Measurements from ENCODE around the gene DHX38.

DHX38 gene

DNA sequence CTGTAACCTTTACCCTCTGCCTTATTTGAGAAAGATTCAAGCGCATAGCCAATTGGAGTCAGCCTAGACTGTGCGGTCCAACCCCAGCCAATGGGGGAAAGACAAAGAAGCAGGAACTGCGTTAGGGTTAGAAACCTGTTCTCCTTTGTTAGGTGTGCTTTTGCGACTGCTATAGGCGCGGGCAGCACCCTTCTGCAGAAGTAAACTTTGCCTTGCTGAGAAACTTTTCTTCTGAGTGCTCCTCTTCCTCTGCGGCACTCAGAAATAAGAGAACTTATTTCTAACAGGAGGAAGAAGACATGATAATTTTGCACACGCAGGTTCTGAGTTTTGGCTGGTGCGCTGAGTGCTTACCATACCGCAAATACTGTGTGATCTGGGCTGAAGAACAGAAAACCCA lies 9.2 kb upstream of the DHX38 start:
- no peak for DNase-seq

DNA sequence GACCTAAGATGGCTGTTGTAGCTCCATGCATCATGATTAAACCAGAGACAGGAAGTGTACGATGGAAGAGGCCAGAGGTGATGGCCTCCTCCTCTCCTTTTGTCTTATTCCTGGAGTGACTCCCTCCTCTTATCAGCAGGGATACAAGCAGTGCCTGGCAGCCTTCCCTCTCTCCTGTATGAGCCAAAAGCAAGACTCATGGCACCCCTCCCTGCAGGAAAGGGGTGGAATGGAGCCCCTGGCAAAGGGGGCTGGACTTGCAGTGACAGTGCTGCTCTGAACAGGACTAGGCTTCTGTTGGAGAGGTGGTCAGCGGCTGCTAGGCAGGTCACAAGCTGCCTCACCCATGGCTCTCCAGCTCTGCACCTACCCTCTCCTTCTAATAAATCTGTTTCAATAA lies 8.6 kb upstream of the DHX38 start:
- DNase-seq, result no peak

DNA sequence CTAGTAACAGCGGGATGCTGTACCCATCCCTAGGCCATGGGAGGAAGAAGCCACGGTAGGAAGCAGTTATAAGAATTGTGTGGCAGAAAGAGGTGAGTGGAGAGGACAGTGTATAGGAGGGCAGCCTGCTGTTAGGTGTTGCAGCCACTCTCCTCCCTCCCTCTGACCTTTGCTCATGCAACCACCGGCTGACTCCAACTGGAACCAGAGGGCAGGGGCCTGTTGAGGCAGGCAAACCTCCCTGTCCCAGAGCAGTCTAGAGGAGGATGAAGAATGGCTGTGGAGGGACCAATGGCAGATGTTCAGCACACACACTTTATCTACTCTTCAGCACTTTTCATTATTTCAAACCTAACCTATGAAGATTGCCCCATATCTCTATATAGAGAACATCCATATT lies 2.4 kb upstream of the DHX38 start:
- no peak for DNase-seq

DNA sequence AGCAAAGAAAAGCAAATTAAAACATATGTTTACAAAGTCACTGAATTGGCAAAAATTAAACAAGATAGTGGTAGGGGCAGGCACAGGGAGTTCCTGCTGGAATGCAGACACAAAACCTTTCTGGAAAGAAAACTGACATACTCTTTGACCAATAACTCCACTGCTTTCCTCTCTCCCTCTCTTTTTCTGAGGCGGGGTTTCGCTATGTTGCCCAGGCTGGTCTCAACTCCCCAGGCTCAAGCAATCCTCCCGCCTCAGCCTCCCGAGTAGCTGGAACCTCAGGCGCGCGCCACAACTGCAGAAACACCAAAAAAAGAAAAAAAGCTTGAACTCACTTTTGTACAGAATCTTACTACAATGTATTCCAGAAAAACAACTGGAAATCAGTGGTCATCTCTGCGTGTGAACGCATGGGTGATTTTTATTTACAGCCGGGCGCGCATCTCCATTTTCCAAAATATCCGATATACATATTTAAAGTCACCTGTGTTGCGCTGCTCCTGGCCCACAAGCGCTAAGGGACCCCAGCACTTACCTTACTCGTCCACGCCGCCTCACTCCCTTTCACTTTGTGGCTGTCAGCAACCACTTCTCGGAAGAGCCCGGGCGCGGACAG lies 707 bp upstream of the DHX38 start:
- no peak for DNase-seq

DNA sequence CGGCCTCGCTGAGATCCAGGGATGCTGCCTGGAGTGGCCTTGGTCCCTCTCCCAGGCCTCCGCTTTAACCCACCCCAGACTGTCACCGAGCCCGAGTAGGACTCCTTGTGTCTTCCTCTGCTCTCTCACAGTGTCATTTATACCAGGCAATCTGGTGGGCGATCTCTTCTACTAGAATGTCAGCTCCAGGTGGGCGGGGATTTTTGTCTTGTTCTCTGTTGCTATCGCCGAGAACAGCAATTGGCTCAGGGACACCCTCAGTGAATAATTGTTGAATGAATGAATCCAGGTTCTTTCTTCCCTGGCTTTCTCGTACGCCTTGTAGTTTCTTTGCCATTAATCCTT lies 591 bp downstream of the DHX38 start:
- peak; percentile 21 to 36 for DNase-seq

DNA sequence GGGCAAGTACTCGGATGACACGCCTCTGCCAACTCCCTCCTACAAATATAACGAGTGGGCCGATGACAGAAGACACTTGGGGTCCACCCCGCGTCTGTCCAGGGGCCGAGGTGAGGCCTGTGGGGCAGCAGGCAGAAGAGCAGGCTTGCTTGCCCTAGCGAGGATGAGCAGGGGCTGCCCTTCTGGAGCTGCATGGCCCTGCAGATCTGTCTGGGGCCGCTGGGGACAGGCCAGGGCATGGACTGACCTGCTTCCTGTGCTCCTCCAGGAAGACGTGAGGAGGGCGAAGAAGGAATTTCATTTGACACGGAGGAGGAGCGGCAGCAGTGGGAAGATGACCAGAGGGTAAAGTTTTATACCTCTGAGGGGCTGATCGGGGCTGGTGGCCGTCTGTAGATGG lies 5.3 kb downstream of the DHX38 start:
- no peak for DNase-seq

DNA sequence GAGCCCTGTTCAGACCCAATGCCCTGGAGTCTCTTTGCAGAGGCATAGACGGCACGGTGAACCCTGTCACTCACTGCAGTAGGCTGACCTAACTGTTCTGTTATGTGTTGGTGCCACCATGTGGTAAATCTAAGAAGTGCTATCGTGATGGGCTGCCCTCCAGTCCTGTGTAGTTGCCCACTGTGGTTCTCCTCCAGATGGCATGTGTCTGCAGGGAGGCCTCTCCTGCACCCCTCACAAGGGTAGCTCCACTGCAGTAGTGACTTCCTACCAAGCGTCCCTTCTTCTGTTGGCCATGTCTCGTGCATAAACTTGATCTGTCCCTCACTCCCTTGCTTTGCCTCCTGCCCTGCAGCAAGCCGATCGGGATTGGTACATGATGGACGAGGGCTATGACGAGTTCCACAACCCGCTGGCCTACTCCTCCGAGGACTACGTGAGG lies 5.8 kb downstream of the DHX38 start:
- peak; percentile 24 to 33 for DNase-seq

DNA sequence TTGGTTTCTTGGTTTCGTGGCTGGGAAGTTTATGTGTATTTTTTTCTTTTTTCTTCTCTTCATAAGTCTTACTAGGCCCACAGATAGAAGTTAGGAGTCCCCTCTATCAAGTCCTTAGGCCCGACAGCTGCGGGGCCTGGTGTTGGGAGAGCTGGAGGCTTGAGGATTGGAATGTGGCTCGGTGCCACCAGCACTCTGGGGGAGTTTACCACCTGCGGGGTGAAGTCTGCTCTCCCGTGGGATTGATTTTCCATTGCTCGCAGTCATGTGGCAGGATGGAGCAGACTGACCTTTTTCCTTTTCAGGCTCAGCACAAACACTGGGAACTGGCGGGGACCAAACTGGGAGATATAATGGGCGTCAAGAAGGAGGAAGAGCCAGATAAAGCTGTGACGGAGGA lies 7.5 kb downstream of the DHX38 start:
- DNase-seq, result no peak

DNA sequence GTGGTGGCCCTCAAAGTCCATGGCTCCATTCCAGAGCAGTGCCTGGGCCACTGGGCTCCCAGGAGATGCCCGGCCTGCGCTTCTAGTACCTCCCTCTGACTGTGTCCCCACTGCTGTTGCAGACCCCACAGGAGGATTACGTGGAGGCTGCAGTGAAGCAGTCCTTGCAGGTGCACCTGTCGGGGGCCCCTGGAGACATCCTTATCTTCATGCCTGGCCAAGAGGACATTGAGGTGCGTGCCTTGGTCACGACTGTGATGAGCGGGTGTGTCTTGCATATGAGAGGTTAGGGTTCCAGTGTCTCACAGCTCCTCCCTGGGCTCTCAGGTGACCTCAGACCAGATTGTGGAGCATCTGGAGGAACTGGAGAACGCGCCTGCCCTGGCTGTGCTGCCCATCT lies 11.3 kb downstream of the DHX38 start:
- DNase-seq, result no peak

DNA sequence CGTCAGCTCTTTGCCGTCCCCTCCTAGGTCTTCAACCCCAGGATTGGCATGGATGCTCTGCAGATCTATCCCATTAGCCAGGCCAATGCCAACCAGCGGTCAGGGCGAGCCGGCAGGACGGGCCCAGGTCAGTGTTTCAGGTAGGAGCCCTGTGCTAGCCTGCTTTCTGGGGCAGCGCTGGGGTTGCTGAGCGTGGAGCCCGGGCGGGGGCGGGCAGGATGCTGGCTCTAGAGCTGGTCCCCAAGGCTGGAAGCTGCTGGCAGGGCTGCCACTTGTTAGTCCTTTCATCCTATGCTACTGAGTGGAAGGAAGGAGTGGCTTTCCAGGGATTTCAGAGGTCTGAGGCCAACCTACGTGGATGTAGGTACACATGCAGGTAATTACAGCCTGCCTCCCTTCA lies 12.3 kb downstream of the DHX38 start:
- no peak for DNase-seq

DNA sequence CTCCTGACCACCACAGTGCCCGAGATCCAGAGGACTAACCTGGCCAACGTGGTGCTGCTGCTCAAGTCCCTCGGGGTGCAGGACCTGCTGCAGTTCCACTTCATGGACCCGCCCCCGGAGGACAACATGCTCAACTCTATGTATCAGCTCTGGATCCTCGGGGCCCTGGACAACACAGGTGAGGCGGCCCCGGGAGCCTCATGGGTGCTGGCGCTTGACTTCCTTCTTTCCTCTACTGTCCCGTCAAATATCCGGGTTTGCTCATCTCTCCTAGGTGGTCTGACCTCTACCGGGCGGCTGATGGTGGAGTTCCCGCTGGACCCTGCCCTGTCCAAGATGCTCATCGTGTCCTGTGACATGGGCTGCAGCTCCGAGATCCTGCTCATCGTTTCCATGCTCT lies 13.7 kb downstream of the DHX38 start:
- DNase-seq, result no peak

DNA sequence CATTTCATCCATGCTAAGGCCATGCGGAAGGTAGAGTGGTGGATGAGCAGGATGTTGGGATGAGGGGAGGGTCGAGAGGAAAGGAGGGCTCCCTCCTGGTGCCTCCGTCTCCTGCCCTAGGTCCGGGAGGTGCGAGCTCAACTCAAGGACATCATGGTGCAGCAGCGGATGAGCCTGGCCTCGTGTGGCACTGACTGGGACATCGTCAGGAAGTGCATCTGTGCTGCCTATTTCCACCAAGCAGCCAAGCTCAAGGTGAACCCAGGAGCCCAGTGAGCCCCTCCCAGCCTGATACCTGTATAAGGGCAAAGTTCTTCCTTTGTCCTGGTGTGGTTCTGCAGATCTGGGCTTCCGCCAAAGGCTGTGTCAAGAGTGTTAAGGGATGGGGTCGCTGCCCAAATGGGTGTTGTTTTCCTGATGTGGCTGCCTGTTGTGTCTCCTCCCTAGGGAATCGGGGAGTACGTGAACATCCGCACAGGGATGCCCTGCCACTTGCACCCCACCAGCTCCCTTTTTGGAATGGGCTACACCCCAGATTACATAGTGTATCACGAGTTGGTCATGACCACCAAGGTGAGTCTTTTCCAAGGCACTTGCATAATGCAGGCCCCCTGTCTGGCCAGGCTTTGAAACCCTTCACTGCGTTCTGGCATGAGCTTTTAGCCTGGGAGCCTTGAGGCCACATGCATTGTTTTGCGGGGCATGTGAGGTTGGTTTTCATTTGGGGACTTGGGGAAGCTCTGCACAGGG lies 14.9 kb downstream of the DHX38 start:
- DNase-seq, result no peak

DNA sequence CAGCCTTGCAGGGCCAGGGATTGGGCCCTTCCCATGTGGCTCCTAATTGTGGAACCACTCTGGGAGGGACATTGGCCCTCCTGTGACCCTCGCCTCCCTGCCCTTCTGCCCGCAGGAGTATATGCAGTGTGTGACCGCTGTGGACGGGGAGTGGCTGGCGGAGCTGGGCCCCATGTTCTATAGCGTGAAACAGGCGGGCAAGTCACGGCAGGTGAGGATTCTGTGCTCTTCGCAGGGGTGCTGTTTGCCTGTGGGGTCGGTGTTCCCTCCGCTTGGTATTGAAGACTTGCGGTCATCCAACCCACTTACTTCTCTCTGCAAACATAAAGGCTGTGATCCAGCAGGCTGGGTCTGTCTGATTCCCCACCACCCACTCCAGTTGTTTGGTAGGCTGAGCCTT lies 15.7 kb downstream of the DHX38 start:
- no peak for DNase-seq

DNA sequence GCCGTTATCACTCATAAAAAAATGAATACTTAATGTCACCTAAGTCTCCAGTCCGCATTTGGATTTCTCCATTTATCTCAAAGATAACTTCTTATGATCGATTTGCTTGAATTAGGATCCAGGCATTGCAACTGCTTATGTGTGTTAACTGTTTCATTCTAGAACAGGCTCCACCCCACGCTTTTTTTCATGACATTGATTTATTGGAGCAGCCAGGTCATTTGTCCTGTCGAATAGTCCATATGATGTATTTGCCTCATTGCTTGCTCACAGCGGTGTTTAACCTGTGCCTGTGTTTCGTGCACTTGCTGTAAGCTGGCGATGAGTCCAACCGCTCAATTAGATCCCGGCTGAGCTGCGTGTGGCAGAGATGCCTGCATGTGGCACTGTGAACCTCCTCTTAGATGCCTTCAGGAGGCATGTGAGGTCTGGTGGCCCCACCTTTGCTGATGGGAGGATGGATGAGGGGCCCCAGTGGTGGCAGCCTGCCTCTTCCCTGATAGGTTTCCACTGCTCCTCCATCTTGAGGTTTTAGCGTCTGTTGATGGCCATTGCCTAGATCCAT lies 16.4 kb downstream of the DHX38 start:
- DNase-seq, result no peak

DNA sequence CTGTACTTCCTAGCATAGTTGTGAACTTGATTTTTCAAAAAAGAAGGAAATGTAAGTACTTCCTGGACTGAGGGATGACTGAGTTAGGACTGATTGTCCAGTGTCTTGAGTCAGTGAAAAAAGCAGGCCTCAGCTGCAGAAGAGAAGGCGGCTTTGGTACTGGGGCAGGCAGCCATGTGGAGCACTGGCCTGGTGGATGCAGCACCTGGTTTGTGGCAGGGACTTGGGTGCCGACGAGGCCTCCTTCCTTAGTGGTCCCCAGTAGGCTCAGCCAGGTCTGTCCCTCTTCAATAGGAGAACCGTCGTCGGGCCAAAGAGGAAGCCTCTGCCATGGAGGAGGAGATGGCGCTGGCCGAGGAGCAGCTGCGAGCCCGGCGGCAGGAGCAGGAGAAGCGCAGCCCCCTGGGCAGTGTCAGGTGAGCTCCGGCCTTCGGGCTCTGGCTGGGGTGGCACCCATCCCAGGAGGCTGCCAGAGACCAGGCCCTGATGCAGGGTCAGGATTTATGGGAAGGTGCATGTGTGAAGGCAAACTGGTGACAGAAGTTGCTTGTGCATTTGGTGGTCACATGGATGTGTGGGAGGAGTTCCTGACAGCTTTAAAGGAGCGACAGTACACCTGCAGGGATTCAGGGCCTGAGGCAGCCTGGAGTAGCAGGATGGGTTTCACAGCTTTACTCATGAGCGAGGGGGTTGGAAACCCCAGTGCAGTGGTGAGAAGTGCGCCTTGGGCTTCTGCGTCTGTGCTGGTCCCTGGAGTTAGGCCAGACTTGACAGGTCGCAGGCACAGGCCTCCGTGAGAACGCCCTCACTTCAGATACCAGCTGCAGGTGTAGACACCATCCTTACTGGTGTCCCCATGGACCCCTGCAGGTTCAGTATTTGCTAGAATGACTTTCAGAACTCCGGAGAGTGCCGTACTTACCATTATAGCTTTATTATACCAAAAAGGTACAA lies 17.3 kb downstream of the DHX38 start:
- DNase-seq, result no peak

DNA sequence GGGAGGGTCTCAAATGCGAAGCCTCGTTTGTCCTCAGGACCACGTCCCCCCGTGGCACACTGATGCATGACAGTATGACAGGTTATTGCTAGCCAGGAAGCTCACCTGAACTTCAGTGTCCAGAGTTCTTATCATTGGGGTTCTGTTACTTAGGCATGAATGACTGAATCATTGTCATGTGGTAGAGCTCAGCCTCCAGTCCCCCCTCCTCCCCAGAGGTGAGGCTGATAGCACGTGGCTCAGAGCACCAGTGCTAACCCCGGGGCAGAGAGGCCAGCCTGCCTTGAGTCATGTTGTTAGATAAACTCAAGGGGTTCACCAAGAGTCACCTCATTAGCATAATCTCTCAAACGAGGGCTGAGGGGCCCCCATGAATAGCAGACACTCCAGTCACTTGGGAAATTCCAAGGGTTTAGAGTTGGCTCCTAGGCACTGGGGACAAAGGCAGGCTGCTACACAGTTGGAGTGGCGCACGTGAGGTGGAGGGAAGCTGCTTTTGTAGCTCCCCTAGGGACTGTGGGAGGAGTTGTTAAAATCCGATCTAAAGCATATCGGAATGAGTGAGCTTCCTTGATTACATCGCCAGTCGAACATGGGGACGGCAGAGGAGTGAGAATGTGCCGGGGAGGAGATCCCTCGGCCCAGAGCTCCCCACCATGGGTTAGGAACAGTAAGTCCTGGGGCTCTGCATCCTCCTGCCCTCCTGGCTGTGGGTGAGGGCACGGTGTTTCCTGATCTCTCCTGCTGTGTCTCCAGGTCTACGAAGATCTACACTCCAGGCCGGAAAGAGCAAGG lies 18.2 kb downstream of the DHX38 start:
- no peak for DNase-seq

DNA sequence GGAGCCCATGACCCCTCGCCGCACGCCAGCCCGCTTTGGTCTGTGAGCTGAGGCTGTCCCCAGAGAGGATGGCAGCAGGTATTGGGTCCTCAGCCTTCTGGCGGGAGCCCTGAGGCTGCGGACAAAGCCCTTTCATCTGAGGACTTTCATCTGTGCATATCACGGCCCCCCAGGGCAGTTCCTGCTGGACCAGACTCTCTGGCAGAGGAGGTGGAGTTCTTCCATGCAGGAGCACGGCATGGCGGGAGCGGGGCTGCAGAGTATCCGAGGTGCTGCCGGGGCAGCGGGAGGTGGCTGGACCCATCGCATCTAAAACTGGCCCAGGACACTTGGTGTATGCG lies 18.8 kb downstream of the DHX38 start:
- DNase-seq, result no peak

DNA sequence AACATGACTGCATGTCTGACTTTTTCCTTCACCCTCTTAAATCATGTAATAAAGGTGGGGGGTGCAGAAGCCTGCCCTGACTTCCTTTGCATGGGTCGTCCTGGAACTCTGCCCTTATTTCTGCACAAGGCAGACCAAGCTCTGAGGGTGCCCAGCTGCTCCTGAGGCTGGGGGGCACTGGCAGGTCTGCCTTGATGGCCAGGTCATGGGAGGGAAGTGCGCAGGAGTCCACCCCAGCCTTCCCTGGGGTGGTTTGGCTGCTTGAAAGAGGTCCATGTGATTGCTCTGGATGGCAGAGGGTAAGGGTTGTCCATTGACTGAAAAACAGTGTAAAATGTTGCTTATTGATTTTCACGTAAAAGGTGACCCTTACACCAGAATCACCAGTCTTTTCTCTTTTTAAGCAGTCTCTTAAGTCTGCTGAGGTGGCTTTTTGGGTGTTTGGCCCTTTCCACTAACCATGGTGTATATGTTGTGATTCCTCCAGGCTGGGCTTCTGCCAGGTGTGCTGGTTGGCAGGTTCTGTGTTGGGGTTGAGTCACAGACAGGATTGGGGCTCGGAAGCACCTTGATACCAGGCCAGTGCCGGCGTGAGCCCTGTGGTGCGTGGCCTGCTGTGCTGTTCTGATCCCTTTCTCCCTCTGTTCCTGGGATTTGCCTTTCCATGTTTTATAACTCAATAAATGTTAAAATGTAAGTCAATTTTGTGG lies 19.4 kb downstream of the DHX38 start:
- DNase-seq, result no peak

DNA sequence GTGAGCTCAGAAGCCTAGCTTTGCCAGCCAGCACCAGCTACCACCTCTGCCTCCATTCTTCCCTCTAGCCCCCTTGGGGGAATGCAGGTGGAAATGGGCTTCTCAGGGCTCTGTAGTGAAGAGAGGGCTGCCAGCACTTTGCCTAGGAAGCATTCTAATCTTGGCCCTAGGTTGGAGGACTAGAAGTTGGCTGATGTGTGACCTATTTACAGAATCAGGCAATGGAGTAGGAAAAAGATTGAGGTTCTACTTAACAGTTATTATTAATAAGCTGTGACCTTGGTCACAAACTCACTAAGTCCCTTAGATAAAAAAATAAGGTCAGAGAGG lies 19.9 kb downstream of the DHX38 start:
- DNase-seq, result no peak

DNA sequence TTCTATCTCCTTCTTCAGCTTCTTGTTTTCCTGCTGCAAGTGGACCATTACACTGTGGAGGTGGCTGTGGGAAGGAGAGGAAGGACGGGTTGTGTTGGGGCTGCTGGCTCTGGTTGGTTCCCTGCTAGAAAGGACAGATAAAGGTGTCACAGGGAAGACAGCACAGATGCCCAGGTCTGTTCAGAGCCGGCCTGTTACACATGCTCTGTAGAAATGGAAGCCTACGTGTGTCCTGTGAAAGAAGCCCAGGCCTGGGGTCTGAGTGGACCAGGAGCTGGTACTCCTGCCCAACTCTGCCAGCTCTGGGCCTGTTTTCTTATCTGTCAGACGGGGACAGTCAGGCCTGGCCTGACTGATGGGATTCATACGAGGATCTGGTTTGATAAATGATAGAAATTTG lies 26.4 kb downstream of the DHX38 start:
- DNase-seq, result no peak

DNA sequence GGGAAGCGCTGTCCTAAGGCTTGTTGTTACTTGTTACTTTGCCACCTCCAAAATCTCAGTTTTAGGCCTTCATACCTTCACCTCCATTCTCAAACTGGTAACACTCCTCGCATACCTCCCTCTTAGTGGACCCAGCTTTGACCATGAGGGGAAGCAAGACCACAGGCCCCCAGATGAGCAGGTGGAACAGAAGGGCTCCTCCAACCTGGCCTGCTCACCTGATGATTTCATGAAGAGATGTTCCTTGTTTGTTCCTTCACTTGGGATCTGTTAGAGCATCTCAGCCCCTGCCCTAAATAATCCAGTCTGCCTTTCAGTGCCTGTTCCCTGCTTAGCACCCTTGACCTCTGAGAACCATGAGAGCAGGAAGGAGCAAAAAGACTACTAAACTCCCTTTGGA lies 28.7 kb downstream of the DHX38 start:
- DNase-seq, result no peak

DNA sequence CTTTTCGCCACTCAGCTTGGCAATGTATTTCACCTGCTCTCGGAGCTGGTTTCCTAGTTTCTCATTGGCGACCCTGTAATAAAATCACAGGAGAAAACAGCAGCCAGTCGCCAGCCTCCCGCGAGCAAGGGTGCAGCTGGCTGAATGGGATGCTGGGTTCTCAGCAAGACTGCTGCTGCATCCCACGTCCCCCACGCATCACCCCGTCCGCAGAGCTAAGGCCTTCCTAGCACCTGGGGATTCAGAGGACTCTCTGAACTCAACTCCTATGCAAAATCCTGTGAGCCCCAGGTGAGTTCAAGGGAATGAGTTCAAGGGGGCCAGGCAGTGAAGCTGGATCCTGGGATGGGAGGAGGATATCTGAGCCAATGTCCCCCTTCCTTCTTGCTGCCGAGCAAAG lies 29.3 kb downstream of the DHX38 start:
- no peak for DNase-seq

Data from stimulated activated CD4-positive, alpha-beta T cell treated with anti-CD3 and anti-CD28 coated beads, Interleukin-2, amount 100 ng/mL, for 48 hours (primary cell).